ENCODE data around the gene SFN. TPM values are rescaled to one million over a fixed set of nuclear protein-coding genes. Genes with fewer than 3 reads are reported as not detected.
"Not testable (repeated sequence)": the region's sequence is repeated elsewhere in the genome, so short reads cannot be mapped to it uniquely, and the experiment has no call there.

SFN gene
- polyA plus RNA-seq, 2 donors = 1,075 to 2,440 TPM

- Histone ChIP-seq H3K4me3 (ENCODE audit: low read depth in 1 of 2, low read length in 2 of 2) (peak overlapping the region in 1 of 2 donors; percentile 15), H3K27ac (ENCODE audit: low read depth in 2 of 2, low read length in 1 of 2) (peak overlapping the region in 1 of 2 donors; percentile 44), H3K4me1 (ENCODE audit: control insufficient read depth in 2 of 2, insufficient read depth in 2 of 2, low read length in 1 of 2) (peaks cover 0 to 23% of the 10 kb centered on the region in 2 donors), H3K36me3 (ENCODE audit: control insufficient read depth in 2 of 2, insufficient read depth in 2 of 2, low read length in 1 of 2) (peaks cover 7 to 17% of the 10 kb centered on the region in 2 donors), H3K9me3 (ENCODE audit: control insufficient read depth in 2 of 2, insufficient read depth in 1 of 2, low read depth in 1 of 2, low read length in 1 of 2) (no peaks in the 10 kb centered on the region), H3K27me3 (ENCODE audit: control insufficient read depth in 1 of 2, insufficient read depth in 2 of 2, low read length in 2 of 2) (no peaks in the 10 kb centered on the region)
- 49% methylated on average over 4 of the region's 4 CpGs for WGBS, 2 donors
Observed at GRCh38 chr1:26828411-26828991, 34.4 kb upstream of the SFN start.

- H3K4me1 ChIP-seq (ENCODE audit: control insufficient read depth in 2 of 2, insufficient read depth in 2 of 2, low read length in 1 of 2) = peaks cover 0 to 23% of the 10 kb centered on the region in 2 donors
- H3K4me3 ChIP-seq (ENCODE audit: low read depth in 1 of 2, low read length in 2 of 2) = no peak overlapping the region
- 80 to 85% methylated on average over 6 of the region's 6 CpGs for WGBS, 2 donors
- no peaks in the 10 kb centered on the region for H3K9me3 ChIP-seq (ENCODE audit: control insufficient read depth in 2 of 2, insufficient read depth in 1 of 2, low read depth in 1 of 2, low read length in 1 of 2)
- no peaks in the 10 kb centered on the region for H3K27me3 ChIP-seq (ENCODE audit: control insufficient read depth in 1 of 2, insufficient read depth in 2 of 2, low read length in 2 of 2)
- H3K27ac ChIP-seq (ENCODE audit: low read depth in 2 of 2, low read length in 1 of 2) = no peak overlapping the region
- H3K36me3 ChIP-seq (ENCODE audit: control insufficient read depth in 2 of 2, insufficient read depth in 2 of 2, low read length in 1 of 2) = peaks cover 13 to 25% of the 10 kb centered on the region in 2 donors
Observed at GRCh38 chr1:26829184-26829911, 33.6 kb upstream of the SFN start.

GRCh38 chr1:26831059-26831458 is 31.9 kb upstream of the SFN start:
- 93 to 97% methylated on average over 3 of the region's 3 CpGs for WGBS, 2 donors
- H3K27me3 ChIP-seq (ENCODE audit: control insufficient read depth in 1 of 2, insufficient read depth in 2 of 2, low read length in 2 of 2) = no peaks in the 10 kb centered on the region
- no peak overlapping the region for H3K27ac ChIP-seq (ENCODE audit: low read depth in 2 of 2, low read length in 1 of 2)
- peaks cover 13 to 33% of the 10 kb centered on the region in 2 donors for H3K36me3 ChIP-seq (ENCODE audit: control insufficient read depth in 2 of 2, insufficient read depth in 2 of 2, low read length in 1 of 2)
- peaks cover 0 to 22% of the 10 kb centered on the region in 2 donors for H3K4me1 ChIP-seq (ENCODE audit: control insufficient read depth in 2 of 2, insufficient read depth in 2 of 2, low read length in 1 of 2)
- no peak overlapping the region for H3K4me3 ChIP-seq (ENCODE audit: low read depth in 1 of 2, low read length in 2 of 2)
- H3K9me3 ChIP-seq (ENCODE audit: control insufficient read depth in 2 of 2, insufficient read depth in 1 of 2, low read depth in 1 of 2, low read length in 1 of 2) = no peaks in the 10 kb centered on the region

GRCh38 chr1:26831546-26832248 is 31.3 kb upstream of the SFN start:
- no peak overlapping the region for H3K4me3 ChIP-seq (ENCODE audit: low read depth in 1 of 2, low read length in 2 of 2)
- no peaks in the 10 kb centered on the region for H3K9me3 ChIP-seq (ENCODE audit: control insufficient read depth in 2 of 2, insufficient read depth in 1 of 2, low read depth in 1 of 2, low read length in 1 of 2)
- H3K27ac ChIP-seq (ENCODE audit: low read depth in 2 of 2, low read length in 1 of 2) = peak overlapping the region in 1 of 2 donors; percentile 34
- 60 to 62% methylated on average over 3 of the region's 3 CpGs for WGBS, 2 donors
- H3K4me1 ChIP-seq (ENCODE audit: control insufficient read depth in 2 of 2, insufficient read depth in 2 of 2, low read length in 1 of 2) = peaks cover 0 to 21% of the 10 kb centered on the region in 2 donors
- no peaks in the 10 kb centered on the region for H3K27me3 ChIP-seq (ENCODE audit: control insufficient read depth in 1 of 2, insufficient read depth in 2 of 2, low read length in 2 of 2)
- peaks cover 13 to 34% of the 10 kb centered on the region in 2 donors for H3K36me3 ChIP-seq (ENCODE audit: control insufficient read depth in 2 of 2, insufficient read depth in 2 of 2, low read length in 1 of 2)

- Histone ChIP-seq H3K36me3 (ENCODE audit: control insufficient read depth in 2 of 2, insufficient read depth in 2 of 2, low read length in 1 of 2) (peaks cover 13 to 34% of the 10 kb centered on the region in 2 donors), H3K4me1 (ENCODE audit: control insufficient read depth in 2 of 2, insufficient read depth in 2 of 2, low read length in 1 of 2) (peaks cover 0 to 18% of the 10 kb centered on the region in 2 donors), H3K4me3 (ENCODE audit: low read depth in 1 of 2, low read length in 2 of 2) (no peak overlapping the region), H3K9me3 (ENCODE audit: control insufficient read depth in 2 of 2, insufficient read depth in 1 of 2, low read depth in 1 of 2, low read length in 1 of 2) (no peaks in the 10 kb centered on the region), H3K27me3 (ENCODE audit: control insufficient read depth in 1 of 2, insufficient read depth in 2 of 2, low read length in 2 of 2) (no peaks in the 10 kb centered on the region), H3K27ac (ENCODE audit: low read depth in 2 of 2, low read length in 1 of 2) (no peak overlapping the region)
- WGBS, 2 donors = 84 to 85% methylated on average over 16 of the region's 16 CpGs
Observed at GRCh38 chr1:26832249-26832960, 30.5 kb upstream of the SFN start.

GRCh38 chr1:26833432-26834405 is 29.2 kb upstream of the SFN start:
- H3K36me3 ChIP-seq (ENCODE audit: control insufficient read depth in 2 of 2, insufficient read depth in 2 of 2, low read length in 1 of 2) = peaks cover 13 to 36% of the 10 kb centered on the region in 2 donors
- H3K27me3 ChIP-seq (ENCODE audit: control insufficient read depth in 1 of 2, insufficient read depth in 2 of 2, low read length in 2 of 2) = no peaks in the 10 kb centered on the region
- H3K9me3 ChIP-seq (ENCODE audit: control insufficient read depth in 2 of 2, insufficient read depth in 1 of 2, low read depth in 1 of 2, low read length in 1 of 2) = no peaks in the 10 kb centered on the region
- H3K27ac ChIP-seq (ENCODE audit: low read depth in 2 of 2, low read length in 1 of 2) = peak overlapping the region; percentile 45 to 72
- 73 to 75% methylated on average over 23 of the region's 23 CpGs for WGBS, 2 donors
- H3K4me1 ChIP-seq (ENCODE audit: control insufficient read depth in 2 of 2, insufficient read depth in 2 of 2, low read length in 1 of 2) = peaks cover 0 to 13% of the 10 kb centered on the region in 2 donors
- no peak overlapping the region for H3K4me3 ChIP-seq (ENCODE audit: low read depth in 1 of 2, low read length in 2 of 2)

- not testable (repeated sequence) for H3K27ac ChIP-seq (ENCODE audit: low read depth in 2 of 2, low read length in 1 of 2); H3K4me1 ChIP-seq (ENCODE audit: control insufficient read depth in 2 of 2, insufficient read depth in 2 of 2, low read length in 1 of 2); H3K27me3 ChIP-seq (ENCODE audit: control insufficient read depth in 1 of 2, insufficient read depth in 2 of 2, low read length in 2 of 2); H3K4me3 ChIP-seq (ENCODE audit: low read depth in 1 of 2, low read length in 2 of 2); H3K9me3 ChIP-seq (ENCODE audit: control insufficient read depth in 2 of 2, insufficient read depth in 1 of 2, low read depth in 1 of 2, low read length in 1 of 2)
- H3K36me3 ChIP-seq (ENCODE audit: control insufficient read depth in 2 of 2, insufficient read depth in 2 of 2, low read length in 1 of 2) = peaks cover 10 to 41% of the 10 kb centered on the region in 2 donors
- 89 to 93% methylated on average over 5 of the region's 5 CpGs for WGBS, 2 donors
Observed at GRCh38 chr1:26837665-26838064, 25.3 kb upstream of the SFN start.

- H3K36me3 ChIP-seq (ENCODE audit: control insufficient read depth in 2 of 2, insufficient read depth in 2 of 2, low read length in 1 of 2) = peaks cover 4 to 36% of the 10 kb centered on the region in 2 donors
- 68 to 73% methylated on average over 8 of the region's 8 CpGs for WGBS, 2 donors
- no peaks in the 10 kb centered on the region for H3K9me3 ChIP-seq (ENCODE audit: control insufficient read depth in 2 of 2, insufficient read depth in 1 of 2, low read depth in 1 of 2, low read length in 1 of 2)
- no peak overlapping the region for H3K4me3 ChIP-seq (ENCODE audit: low read depth in 1 of 2, low read length in 2 of 2)
- H3K27me3 ChIP-seq (ENCODE audit: control insufficient read depth in 1 of 2, insufficient read depth in 2 of 2, low read length in 2 of 2) = no peaks in the 10 kb centered on the region
- H3K4me1 ChIP-seq (ENCODE audit: control insufficient read depth in 2 of 2, insufficient read depth in 2 of 2, low read length in 1 of 2) = no peaks in the 10 kb centered on the region
- H3K27ac ChIP-seq (ENCODE audit: low read depth in 2 of 2, low read length in 1 of 2) = no peak overlapping the region
Observed at GRCh38 chr1:26838474-26839338, 24.2 kb upstream of the SFN start.
